Jurkat, Clone E6-1 (cell line): Measurements from ENCODE around the gene KIN.

Source experiments
- DNase-seq: peaks from one replicate; pipeline ENCODE4 v3.0.0-alpha.2; 2011; ENCODE audit warnings: low read depth, low spot score
- H3K4me3 ChIP-seq: 2 replicates; pipeline ENCODE4 v1.5.1; 2011; ENCODE audit warnings: mild to moderate bottlenecking, low read length, control low read depth, moderate library complexity

KIN gene

GRCh38 chr10:7703140-7703539 lies 84.7 kb downstream of the KIN start, which contains the start of gene ITIH2:
Gene ITIH2 (plus strand): TSS chr10:7703316. CDS start chr10:7703435, 119 bp downstream.
- no peak for DNase-seq
- H3K4me3 ChIP-seq = no peak within 1 kb of the TSS

- DNase-seq = no peak
- no peak overlapping the region for H3K4me3 ChIP-seq
Observed at GRCh38 chr10:7702288-7702812, 85.4 kb downstream of the KIN start.

GRCh38 chr10:7701158-7701742 lies 86.5 kb downstream of the KIN start:
- H3K4me3 ChIP-seq = no peak overlapping the region
- no peak for DNase-seq
